Inflammatory macrophage treated with lipopolysaccharide for 4 hours (primary cell): Measurements from ENCODE around the gene TSSC4.
"Not testable (repeated sequence)": the region's sequence is repeated elsewhere in the genome, so short reads cannot be mapped to it uniquely, and the experiment has no call there.

Experiments
- DNase-seq: peaks from one replicate; pipeline ENCODE4 v3.0.0-alpha.2; 2020

The TSSC4 gene

DNA sequence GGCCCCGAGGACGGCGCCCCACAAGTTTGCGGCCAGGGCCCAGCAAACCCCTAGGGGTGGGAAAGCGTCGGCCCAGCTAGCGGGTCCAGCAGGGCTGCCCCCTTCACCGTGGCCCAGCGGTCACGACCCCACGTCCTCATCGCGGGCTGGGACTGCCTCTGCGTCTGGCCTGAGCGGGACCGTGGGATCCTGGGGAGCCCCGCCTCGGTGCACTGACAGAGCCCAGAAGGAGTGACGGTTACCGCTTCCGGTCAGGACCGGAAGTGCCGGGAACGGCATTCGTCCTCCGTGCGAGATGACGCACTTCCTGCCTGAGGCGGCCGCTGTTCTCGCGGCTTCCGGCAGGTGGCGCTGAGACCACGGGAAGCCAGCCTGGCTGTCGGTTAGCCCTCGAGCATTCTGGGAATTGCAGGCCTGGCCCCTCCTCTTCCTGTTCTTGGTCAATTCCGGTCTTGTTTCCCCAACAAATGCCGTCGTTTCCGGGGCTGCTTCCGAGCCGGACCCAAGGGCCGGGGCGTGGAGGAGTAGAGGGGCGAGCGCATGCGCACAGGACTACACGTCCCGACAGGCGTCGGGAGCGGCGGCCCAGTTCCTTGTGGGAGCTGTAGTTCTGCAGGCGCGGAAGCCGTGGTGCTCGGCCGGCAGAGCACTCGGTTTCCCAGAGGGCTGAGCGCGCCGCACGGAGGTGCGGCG lies at the start of gene TSSC4:
TSS of gene TSSC4 (plus strand) at position 682 of the 693 bp plus-strand sequence. CDS start 1,884 bp downstream, outside the sequence.
- DNase-seq = peak; percentile 100

DNA sequence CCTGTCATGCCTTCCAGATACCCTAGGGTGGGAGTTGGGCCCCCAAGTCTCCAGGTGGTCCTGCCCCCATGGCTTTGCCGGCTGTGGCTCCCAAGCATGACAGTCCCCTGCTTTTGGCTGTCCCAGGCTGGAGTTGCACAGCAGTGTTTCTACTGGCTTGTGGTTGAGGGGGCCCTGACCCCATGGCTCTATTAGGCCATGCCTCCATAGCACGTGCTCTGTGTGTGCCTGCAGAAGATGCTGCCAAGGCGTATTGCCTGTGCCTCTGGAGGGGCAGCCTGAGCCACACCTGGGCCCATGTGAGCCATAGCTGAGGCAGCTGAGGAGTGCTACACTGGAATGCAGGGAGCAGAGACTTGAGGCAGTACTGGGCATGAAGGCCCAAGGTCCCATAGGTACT lies 48.8 kb upstream of the TSSC4 start:
- no peak for DNase-seq

DNA sequence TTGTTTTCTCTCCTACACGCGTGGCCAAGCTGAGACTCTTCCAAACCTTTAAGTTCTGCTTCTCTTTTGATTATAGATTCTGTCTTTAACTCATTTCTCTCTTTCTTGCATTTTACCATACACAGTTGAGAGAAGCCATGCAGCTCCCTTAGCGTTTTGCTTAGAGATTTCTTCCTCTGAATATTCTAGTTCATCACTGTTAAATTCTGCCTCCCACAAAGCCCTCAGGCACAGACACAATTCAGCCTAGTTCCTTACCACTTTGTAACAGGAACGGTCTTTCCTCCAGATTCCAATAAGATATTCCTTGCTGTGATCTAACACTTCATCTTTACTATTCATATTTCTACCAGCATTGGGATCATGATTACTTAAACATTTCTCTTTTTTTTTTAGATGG lies 48.1 kb upstream of the TSSC4 start:
- no peak for DNase-seq

DNA sequence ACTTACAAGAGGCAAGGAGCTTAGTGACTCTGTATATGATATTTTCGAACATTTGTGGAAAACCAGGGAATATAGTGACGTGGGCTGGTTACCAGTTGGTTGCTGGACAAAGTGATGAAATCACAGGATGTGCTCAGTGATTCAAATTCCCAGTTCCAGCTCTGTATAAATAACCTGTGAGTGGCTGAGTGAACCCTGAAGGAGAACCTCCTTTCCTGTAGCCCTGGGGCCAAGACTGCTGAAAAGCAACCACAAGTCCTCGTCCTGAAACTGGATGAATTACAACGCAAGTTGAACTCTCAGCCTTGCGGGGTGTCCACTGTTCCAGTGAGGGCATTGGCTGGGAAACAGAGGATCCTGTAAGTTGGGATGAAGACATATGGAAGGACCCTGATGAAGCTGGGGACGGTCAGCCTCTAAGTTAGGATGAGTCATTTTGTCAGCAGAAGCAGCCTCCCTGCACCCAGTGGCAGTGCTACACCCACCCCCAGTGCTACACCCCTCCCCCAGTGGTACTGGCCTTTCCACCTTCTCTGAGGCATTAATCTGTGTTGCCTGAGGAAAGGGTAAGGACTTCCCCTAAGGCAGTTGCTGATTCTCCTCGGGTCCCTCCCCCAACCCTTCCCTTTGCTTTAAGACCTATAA lies 45.4 kb upstream of the TSSC4 start:
- DNase-seq = no peak

DNA sequence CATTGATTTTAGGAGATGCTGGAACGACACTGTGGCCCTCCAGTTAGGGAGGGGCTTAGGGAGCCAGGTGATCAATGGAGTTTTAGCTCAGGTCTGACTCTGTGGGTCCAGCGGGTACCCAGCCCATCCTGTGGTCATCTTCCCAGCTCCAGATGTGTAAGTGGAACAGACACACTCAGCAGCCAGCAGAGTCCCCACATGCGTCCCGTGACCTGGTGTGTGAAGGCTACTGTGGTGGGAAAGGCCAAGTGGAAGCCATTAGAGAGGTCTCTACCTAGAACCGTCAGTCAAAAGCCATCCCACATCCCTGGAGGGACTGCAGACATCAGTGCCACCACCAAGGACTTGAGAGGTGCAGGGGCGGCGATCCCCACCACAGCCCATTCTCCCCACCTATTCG lies 43.3 kb upstream of the TSSC4 start:
- DNase-seq = no peak

DNA sequence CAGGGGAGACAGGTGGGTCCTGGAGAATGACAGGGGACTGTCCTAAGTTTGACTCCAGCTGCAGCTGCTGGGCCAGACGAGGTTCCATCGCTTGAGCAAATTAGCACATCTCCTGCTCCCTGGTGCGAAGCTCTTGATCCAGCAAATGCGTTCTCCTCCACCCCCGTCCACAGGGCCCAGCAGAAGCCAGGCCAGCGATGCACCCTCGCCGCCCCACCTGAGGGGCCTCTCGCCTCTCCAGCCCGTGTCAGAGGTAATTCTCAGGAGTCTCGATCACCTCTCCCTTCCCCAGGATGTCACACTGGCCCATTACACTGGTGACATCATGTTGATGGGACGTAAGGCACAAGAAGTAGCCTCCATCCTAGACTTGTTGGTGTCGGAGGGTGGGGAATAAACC lies 42.9 kb upstream of the TSSC4 start:
- not testable (repeated sequence) for DNase-seq

DNA sequence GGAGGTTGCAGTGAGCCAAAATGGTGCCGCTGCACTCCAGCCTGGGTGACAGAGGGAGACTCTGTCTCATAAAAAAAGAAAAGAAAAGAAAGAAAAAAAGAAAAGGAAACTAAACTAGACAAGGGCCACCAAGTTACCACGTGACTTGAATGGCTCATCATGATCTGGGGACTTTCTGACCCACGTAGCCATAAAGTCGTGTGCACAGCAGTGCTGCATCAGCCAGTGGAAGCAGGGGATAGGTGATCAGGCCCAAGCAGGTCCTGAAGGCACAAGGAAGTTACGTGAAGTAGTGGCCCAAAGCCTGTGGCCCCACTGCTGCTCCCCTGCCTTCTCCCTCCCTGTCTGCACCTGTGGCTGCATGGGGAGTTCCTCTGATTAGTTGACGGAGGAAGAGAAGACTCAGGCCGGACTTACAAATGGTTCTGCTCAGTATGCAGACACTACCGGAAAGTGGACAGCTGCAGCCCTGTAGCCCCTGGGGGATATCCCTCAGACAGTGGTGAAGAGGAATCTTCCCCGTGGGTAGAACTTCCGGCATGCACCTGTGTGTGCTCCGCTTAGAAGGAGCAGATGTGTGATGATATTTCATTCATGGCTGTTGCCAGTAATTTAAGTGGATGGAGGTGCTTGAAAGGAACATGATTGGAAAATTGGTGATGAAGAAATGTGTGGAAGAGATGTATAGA lies 41.7 kb upstream of the TSSC4 start:
- DNase-seq = no peak

DNA sequence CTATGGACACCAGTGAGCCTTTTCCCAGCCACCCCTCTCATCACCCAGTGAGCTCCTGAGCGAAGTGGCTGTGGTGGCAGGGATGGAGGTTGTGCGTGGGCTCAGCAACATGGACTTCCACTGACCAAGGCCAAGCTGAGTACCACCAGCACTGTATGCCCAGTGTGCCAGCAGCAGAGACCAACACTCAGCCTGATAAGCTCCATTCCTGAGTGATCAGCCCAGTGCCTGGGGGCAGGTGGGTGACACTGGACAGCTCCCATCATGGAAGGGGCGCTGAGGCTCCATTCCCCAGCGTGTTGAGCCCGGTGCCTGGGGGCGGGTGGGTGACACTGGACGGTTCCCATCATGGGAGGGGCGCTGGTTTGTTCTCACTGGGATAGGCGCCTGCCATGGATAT lies 41.0 kb upstream of the TSSC4 start:
- DNase-seq = no peak

DNA sequence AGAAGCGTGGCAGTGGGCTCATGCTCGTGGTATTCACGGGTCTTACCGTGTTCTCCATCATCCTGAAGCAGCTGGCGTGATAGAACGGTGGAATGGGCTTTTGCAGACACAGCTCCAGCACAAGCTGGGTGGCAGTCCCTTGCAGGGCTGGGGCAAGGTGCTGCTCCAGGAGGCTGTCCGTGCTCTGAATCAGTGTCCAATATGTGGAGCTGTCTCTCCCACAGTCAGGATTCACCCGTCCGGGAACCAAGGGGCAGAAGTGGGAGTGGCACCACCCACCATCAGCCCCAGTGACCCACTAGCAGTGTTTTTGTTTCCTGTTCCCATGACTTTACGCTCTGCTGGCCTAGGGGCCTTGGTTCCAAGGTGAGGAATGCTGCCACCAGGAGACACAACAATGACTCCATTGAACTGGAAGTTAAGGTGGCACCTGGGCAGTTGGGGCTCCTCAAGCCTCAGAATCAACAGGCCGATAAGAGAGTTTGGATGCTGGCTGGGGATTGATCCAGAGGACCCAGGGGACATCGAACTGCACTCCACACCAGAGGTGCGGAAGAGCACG lies 40.4 kb upstream of the TSSC4 start:
- DNase-seq = no peak

DNA sequence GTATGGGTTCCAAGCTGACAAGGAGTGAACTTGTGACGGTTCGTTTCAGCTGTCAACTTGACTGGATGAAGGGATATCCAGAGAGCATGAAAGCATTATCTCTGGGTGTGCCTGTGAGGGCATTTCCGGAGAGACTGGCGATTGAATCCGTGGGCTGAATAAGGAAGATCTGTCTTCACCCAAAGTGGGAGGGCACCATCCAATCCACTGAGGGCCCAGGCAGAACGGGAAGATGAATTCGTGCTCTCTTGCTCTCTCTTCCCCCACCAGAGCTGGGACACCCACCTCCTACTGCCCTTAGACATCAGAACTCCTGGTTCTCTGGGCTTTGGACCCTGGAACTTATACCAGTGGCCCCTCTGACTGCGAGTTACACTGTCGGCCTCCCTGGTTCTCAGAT lies 39.0 kb upstream of the TSSC4 start:
- DNase-seq = no peak

DNA sequence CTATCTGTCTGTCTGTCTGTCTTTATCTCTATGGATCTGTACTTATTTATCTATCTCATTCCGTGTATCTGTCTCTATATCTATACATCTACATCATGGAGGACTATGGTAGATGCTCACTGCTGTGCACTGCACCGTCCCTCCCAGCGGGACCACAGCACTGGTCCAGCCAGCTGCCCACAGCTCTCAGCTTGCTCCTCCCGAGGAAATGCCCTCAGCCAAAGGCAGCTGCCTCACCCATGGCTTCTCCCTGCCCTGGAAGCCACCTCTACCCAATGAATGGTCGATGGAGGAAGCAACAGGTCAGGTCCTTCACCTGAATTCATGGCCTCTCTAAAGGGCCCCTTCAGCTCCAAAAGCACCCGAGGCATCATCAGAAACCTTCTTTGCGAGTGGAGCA lies 38.1 kb upstream of the TSSC4 start:
- no peak for DNase-seq

DNA sequence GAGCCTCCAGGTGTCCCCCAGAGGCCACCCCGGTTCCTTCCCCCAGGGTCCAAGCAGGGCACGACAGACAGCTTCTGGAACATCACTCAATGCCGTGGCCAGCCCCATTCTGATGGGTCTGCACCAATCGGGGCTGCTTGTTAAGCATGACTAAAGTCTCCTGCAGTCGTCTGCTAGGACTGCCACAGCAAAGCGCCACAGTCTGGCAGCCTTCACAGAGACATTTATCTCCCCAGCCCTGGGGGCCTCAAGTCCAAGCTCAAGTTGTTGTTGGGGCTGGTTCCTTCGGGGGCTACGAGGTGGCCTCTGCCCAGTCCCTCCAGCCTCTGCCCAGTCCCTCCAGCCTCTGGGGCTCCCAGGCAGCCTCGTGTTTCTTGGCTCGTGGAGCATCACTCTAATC lies 37.4 kb upstream of the TSSC4 start:
- no peak for DNase-seq

DNA sequence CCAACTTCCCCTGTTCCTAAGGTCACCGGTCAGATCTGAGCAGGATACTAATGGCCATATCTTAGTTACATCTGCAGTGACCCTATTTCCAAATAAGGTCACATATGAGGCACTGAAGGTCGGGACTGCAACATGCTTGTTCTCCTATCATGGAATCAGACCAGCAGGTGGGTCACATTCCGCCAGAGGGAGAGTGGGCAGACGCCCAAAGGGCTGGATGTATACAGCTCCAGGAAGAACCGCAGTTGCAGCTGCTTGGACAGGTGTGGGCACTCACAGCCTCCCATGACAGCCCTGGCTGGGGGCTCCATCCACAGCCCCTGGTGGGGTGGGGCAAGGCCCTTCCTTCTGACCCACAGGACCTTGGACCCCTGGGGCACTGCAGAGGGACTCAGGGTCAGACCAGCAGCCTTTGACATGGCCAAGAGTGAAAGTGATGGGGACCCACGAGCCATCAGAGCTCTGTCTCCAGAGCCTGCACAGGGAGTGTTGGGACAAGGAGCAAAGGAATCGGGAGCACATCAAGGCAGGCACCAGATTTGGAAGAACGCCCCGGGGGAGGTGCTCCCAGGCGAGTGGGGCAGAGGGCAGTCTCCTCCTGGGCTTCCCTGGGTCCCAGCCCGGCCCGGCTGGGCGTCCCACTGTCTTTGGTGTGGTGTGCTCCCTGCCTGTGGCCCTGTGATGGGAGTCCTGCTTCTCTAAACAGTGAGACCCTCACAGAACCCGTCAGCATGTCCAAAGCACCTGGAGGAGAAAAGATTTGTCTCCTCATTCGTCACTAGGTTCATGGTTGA lies 36.8 kb upstream of the TSSC4 start:
- no peak for DNase-seq

DNA sequence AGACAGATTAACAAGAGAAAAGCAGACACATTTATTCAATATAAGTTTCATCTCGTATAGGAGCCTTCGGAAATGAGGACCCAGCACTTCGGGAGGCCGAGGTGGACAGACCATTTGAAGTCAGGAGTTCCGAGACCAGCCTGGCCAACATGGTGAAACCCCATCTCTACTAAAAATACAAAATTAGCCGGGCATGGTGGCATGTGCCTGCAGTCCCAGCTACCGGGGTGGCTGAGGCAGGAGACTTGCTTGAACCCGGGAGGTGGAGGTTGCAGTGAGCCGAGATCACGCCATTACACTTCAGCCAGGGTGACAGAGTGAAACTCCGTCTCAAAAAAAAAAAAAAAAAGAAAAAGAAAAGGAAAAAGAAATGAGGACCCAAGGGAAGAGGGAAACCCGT lies 36.2 kb upstream of the TSSC4 start:
- DNase-seq = not testable (repeated sequence)

DNA sequence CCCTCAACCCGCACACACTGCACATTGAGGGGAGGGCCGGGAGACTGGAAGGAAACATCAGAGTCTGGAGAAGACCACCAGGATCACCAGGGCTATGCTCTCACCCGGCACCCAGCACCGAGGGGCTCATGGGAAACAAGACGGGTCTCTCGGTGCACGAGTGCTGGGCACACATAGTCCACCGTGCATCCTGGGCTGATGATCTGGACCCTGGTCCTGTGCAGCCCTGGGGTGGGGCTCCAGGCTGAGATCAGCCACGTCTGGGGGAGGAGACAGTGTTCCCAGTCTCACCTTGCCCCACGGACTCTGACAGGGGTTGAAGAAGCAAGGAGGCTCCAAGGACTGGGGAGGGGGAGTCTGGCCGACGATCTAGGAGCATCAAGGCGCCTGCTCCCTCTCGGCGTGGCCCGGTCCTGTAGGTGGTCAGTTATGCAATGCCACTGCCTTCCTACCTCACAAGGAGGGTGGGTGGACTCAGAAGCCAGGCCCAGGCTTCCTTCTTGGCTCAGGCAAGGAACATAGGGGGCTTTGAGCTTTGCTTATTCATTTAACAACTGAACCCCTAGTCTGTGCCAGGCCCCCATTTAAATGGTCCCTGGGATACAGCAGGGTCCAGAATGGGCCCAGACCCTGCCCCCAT lies 34.9 kb upstream of the TSSC4 start:
- no peak for DNase-seq

DNA sequence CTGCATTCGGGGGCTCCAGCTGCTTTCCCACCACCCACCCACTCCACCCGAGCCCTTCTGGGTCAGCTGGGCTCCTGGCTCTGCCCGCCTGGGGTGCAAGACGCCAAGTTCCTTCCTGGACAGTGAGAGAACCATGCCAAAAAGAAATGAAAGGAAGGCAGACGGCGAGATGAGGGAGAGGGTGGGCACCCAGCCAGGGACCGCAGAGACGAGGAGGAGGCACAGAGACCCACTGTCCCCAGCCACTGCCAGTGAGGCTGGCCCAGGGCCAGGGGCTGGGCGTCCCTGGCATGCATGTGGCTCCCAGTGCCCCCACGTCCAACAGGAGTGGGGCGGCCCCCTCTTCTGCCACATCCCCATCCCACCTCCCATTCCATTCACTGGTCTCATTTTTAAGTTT lies 34.3 kb upstream of the TSSC4 start:
- no peak for DNase-seq

DNA sequence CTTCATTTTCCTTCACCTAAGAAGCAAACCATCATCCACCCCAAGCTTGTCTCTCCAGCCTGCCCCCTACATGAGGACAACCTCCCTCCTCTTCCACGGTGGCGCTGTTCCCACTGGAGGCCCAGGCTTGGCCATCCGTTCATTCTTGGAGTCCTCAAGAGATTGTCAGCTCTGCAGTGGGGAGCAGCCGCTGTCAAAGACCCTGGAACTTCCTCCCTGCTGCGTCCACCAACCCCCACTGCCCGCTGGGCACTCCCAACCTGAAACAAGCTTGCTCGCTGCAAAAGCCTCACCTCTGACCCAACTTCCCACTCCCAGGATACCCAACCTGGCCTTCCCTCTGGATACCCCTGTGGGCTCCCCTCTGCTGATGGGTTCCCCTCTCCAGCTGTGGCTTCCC lies 33.8 kb upstream of the TSSC4 start:
- no peak for DNase-seq

DNA sequence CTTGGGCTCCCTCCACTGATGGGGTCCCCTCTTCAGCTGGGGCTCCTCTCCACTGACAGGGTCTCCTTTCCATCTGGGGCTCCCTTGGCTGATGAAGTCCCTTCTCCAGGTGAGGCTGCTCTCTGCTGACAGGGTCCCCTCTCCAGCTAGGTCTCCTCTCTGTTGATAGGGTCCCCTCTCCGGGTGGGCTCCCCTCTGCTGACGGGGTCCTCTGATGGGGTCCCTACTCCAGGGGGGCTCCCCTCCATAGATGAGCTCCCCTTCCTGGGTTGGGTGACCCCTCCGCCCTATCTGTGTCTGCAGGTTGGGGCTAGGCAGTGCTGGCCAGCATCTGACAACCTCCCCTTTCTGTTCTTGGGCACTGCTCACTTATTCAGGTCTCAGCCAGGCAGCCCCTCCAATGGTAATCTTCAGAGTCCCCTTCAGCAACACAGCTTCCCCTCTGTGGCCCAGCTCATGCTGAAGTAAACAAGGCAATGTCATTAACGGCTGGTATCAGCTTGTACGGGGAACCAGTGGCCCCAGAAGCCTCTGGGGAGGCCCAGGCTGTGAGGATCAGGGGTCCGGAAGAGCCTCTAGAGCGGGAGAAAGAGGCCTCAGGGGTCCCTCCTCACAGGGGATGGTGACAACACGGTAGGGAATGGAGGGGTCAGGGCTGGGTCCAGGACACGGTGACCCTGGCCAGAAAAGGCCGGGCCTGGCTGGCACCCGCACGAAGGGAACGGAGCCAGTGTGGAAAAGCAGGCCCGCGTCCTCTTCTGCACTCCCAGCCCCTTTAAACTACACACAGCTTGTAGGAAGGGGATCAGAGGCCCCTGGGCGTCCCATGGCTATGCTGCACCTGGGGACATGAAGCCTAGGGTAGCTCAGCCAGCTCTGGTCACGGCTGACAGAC lies 33.0 kb upstream of the TSSC4 start:
- no peak for DNase-seq

DNA sequence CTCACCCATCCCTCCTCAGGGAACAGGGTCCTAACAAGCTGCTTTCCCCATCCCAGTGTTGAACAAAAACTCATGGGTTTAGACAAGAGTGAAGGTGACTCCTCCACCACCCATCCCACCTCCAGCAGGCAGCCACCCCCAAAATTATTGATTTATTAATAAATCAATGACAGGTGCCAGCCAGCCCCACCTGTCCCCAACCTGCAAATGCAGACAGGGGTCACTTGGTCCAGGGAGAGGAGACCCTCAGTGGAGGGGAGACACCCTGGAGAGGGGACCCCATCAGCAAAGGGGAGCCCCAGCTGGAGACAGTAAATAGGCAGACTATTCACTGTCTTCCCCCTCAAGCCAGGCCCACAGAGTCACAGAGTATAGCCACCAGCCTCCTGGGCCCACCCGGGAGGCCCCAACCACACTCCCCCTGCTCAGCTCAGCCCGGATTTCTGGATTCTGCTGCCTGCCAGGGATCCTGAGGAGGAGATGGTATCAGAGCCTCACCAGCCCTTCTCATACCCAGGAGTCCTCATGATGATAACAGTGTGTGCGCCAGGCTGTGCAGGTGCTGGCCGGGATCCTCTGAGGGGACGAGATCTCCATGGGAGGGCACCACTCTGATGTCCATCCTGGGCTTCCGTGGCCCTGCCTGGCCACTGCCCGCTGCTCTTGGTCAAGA lies 32.2 kb upstream of the TSSC4 start:
- no peak for DNase-seq

DNA sequence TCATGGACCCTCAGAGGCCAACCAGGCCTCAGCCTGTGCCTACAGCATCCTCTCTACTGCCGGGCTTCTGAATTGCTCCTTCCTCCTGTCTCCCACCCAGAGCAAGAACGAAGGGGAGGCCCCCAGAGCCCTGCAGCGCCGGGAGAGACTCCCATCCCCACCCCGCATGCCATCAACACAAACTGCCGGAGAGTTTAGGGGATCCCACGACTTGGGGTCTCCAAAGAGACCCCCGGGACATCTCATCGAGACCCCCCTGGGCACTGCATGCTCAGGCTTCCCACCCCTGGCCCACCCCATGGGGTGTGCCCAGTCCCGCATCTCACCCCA lies 31.7 kb upstream of the TSSC4 start:
- DNase-seq = no peak

DNA sequence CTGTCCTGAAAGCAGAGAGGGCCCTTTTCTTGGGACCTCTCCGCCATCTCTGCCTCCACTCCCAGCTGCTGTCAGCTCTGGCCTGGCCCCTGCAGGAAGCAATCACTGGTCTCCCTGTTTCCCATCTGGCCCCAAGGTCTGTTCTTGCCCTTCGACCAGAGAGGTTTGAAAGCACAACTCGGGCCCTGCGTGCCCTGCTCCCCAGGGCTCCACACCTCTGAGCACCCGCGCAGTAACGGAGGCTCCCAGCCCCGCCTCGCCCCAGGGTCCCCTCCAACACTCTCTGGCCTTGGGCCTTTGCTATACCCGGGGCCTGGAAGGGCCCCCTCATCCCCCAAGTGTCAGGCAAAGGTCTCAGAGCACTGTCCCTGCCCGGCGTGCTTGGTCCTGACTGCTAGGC lies 31.2 kb upstream of the TSSC4 start:
- DNase-seq = no peak
